ENCODE results near the gene FANCI.

The FANCI gene

DNA sequence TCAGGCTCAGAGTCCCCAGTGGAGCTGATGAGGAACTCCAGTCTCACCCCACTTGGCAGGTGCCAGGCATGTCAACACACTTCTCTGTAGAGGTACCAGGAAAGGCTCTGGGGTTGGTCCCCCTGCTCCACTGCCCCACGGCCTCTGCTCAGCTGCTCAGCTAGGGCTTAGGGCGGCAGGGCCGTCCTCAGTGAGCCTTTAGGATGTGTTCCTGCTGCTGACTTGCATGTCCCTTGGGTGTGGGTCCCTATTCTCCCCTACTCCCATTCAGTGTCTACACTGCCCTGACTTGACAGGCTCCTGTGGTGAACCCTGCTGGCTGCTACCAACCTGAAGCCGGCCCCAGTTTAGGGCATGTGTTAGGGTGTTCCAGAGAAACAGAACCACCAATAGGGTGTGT lies 108.7 kb downstream of the FANCI start:
- TF ChIP-seq, protein P1, sequence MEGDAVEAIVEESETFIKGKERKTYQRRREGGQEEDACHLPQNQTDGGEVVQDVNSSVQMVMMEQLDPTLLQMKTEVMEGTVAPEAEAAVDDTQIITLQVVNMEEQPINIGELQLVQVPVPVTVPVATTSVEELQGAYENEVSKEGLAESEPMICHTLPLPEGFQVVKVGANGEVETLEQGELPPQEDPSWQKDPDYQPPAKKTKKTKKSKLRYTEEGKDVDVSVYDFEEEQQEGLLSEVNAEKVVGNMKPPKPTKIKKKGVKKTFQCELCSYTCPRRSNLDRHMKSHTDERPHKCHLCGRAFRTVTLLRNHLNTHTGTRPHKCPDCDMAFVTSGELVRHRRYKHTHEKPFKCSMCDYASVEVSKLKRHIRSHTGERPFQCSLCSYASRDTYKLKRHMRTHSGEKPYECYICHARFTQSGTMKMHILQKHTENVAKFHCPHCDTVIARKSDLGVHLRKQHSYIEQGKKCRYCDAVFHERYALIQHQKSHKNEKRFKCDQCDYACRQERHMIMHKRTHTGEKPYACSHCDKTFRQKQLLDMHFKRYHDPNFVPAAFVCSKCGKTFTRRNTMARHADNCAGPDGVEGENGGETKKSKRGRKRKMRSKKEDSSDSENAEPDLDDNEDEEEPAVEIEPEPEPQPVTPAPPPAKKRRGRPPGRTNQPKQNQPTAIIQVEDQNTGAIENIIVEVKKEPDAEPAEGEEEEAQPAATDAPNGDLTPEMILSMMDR (IDR thresholded peaks at IDR 0.05; ENCODE audit: insufficient read depth, missing control alignments), result no peak

DNA sequence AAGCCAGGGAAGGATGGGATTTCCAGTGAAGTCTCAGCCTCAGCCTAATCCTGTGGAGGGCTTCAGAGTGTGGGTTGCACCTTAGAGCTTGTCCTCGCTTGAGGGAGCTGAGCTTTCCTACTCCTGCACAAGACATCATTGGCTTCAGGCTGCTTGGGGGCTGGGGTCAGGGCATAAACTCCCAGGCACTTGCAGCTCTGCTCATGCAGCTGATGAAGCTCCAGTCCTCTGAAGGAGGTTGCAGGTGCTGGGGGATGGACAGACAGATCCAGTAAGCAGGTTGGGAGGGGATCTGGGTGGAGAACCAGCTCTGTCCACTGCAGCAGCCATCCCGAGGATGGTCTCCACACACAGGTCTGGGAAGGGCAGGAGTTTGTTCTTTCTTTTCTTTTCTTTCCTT lies 110.2 kb downstream of the FANCI start:
- no peak for DNase-seq (ENCODE audit: insufficient read length, low spot score)
- TF ChIP-seq, protein P1 (IDR thresholded peaks at IDR 0.05; ENCODE audit: insufficient read depth, missing control alignments), result no peak
- no peak for FAIRE-seq

More for the DNA sequence above, 108.7 kb downstream of the FANCI start:
- FAIRE-seq (no peak), DNase-seq (ENCODE audit: insufficient read length, low spot score) (no peak)

DNA sequence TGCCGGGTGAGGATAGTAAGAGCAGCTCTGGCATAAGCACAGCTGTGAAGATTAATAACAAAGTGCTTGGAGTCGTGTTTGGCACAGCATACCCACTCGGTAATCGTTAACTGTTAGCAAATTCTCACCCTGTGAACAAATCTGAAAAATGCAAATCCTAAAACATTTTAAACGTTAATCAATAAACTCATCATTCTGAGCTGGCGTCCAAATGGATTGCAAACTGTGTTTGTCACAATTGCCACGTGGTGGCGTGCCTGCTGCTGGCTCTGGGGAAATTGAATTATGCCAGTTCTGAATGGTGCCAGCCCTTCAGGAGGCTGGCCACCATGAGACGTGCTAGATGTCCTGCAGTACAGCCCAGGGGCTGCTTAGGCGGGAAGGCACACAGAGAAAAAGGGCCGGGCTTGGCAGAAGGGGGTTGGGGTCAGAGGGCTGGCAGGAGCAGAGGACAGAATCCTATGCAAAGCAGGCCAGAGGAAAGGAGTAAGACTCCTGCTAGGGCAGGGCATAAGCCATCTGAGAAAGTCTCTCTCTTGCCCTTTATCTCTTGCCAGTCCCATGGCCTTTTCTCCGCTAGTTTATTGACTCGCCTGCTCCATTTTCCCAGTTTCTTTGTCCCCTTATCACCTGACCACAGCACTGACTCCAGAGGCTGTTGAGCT lies 113.0 kb downstream of the FANCI start:
- TF ChIP-seq, protein P1 (IDR thresholded peaks at IDR 0.05; ENCODE audit: insufficient read depth, missing control alignments), result peak; percentile 77
- FAIRE-seq (peak; percentile 21), DNase-seq (ENCODE audit: insufficient read length, low spot score) (no peak)

DNA sequence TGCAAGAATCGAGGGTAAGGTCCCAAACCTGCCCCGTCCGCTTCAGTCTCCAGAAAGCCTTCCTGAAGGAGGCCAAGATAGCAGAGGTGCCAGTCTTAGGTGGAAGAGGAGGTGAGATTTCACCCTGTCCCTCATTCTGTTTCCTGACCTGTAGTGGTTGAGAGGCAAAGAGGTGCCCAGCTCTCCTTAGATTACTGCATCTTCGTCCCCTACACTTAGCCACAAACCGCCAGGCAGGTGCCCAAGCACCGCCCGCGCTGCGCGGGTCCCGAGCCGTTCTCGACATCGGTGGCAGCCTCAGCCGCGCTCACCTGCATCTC lies 114.6 kb downstream of the FANCI start:
- DNase-seq (ENCODE audit: insufficient read length, low spot score) (no peak), FAIRE-seq (no peak)
- TF ChIP-seq, protein P1 (IDR thresholded peaks at IDR 0.05; ENCODE audit: insufficient read depth, missing control alignments), result no peak

DNA sequence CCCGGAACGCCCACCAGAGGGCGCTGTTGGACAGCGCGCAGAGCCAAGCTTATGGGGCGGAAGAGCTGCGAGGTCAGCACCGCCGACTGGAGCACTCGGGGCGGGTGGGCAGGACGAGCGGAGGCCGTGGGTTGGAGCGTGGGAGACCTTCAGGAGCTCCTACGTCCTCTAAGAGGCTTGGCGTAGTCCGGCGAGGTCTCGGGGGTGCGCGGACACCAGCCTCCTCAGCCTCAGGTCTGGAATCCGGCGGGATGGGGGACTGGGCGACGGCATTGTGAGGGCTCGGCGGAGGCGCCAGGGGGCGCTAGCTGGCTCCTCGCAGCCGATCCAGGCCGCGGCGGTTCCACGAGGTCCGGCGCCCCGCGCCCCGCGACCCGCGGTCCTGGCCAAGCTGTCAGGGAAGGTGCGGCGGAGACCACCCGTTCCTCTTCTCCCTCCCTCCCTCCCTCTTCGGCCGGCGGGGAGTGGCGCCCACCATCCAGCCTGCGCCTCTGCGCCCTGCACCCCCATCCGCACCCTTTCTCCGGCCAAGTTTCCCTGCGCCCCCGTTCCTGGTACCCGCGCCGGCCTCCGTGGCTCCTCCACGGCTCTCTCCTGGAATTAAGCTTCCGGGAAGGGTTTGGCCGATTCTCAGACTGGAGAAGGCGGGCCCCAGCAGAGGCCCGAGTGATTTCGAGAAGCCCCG lies 115.1 kb downstream of the FANCI start:
- TF ChIP-seq, protein P1 (IDR thresholded peaks at IDR 0.05; ENCODE audit: insufficient read depth, missing control alignments), result peak; percentile 89
- DNase-seq (ENCODE audit: insufficient read length, low spot score) (peak; percentile 78), FAIRE-seq (no peak)

DNA sequence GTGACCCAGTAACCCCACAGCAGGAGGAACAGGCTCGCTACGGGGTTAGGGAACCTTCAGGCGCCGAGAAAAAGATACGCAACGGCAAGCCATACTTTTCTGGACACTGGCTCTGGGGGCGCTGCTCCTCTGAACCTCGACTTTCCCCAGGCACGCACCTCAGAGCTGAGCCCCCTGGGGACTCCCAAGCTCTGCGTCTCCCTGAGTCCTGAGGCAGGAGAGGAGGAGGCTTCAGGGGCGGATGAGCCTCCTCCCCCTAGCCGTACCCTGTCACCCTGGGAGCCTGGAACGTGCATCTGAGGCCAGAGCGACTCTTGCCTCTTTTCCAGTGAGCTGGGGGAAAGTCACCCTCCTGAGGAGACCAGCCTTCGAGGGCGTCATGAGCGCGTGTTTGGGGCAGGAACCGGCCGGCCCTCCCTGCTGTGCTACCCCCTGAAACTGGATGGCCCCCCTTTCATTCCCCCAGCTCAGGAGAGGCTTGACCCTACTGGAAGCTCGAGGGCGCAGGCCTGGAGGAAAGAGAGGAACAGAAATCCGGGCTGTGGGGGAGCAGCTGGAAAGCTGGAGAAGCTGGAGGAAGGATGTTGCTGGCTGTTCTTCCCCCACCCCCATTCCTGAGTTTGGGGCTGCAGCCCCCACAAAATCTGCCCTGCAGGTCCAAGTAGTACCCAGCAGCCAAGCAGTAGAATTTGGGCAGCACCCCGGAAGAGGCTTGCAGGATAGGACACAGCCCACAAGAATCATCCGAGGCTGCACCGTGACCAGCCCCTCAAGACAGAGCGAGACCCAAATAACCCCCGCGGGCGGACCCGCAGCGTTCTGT lies 115.9 kb downstream of the FANCI start:
- DNase-seq (ENCODE audit: insufficient read length, low spot score) (no peak), FAIRE-seq (no peak)
- TF ChIP-seq, protein P1 (IDR thresholded peaks at IDR 0.05; ENCODE audit: insufficient read depth, missing control alignments), result no peak

Data from D721Med (cell line).